Measurements from ENCODE around the gene EPB41L3.

DNA sequence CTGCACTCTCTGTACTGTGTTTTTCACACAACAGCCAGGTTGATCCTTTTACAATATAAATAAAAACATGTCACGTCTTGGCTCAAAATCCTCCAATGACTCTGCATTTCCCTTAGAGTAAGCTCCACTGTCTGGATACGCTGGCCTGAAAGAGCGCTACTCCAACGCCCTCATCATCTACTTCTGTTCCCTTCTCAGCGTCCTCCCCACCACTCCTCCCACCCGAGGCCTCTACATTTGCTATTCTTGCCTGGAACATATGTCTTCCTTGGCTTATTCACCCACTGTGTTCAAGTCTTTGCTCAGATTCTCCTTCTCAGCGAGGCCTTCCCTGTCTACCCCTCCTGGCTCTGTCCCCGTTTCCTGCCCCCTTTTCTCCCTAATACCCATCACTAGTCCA, 37.6 kb downstream of the EPB41L3 start:
- TF ChIP-seq, protein P1, sequence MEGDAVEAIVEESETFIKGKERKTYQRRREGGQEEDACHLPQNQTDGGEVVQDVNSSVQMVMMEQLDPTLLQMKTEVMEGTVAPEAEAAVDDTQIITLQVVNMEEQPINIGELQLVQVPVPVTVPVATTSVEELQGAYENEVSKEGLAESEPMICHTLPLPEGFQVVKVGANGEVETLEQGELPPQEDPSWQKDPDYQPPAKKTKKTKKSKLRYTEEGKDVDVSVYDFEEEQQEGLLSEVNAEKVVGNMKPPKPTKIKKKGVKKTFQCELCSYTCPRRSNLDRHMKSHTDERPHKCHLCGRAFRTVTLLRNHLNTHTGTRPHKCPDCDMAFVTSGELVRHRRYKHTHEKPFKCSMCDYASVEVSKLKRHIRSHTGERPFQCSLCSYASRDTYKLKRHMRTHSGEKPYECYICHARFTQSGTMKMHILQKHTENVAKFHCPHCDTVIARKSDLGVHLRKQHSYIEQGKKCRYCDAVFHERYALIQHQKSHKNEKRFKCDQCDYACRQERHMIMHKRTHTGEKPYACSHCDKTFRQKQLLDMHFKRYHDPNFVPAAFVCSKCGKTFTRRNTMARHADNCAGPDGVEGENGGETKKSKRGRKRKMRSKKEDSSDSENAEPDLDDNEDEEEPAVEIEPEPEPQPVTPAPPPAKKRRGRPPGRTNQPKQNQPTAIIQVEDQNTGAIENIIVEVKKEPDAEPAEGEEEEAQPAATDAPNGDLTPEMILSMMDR (IDR thresholded peaks at IDR 0.05), result no peak
- no peak for TF ChIP-seq TCF7L2 (IDR thresholded peaks at IDR 0.05; ENCODE audit: low read depth, low read length)
- no peak for TF ChIP-seq POLR2AphosphoS5 (IDR thresholded peaks at IDR 0.05; ENCODE audit: low read depth, low read length)
- TF ChIP-seq, protein P2, sequence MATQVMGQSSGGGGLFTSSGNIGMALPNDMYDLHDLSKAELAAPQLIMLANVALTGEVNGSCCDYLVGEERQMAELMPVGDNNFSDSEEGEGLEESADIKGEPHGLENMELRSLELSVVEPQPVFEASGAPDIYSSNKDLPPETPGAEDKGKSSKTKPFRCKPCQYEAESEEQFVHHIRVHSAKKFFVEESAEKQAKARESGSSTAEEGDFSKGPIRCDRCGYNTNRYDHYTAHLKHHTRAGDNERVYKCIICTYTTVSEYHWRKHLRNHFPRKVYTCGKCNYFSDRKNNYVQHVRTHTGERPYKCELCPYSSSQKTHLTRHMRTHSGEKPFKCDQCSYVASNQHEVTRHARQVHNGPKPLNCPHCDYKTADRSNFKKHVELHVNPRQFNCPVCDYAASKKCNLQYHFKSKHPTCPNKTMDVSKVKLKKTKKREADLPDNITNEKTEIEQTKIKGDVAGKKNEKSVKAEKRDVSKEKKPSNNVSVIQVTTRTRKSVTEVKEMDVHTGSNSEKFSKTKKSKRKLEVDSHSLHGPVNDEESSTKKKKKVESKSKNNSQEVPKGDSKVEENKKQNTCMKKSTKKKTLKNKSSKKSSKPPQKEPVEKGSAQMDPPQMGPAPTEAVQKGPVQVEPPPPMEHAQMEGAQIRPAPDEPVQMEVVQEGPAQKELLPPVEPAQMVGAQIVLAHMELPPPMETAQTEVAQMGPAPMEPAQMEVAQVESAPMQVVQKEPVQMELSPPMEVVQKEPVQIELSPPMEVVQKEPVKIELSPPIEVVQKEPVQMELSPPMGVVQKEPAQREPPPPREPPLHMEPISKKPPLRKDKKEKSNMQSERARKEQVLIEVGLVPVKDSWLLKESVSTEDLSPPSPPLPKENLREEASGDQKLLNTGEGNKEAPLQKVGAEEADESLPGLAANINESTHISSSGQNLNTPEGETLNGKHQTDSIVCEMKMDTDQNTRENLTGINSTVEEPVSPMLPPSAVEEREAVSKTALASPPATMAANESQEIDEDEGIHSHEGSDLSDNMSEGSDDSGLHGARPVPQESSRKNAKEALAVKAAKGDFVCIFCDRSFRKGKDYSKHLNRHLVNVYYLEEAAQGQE (IDR thresholded peaks at IDR 0.05; ENCODE audit: insufficient read depth in 1 of 2, low read depth in 2 of 2, low read length in 1 of 2), result no peak
- TF ChIP-seq SIN3A (IDR thresholded peaks at IDR 0.05; ENCODE audit: borderline replicate concordance, insufficient read depth, low read depth, low read length), result no peak
